Subcutaneous abdominal adipose tissue (tissue), 5 donors: ENCODE measurements around the gene ZFYVE21.

ENCODE experiments used
- H3K27ac ChIP-seq: one replicate; pipeline ENCODE4 v1.7.0; 2013; ENCODE audit warnings: low read depth, mild to moderate bottlenecking, inconsistent platforms, low read length, moderate library complexity
- H3K27me3 ChIP-seq, 5 donors: one replicate each; pipeline ENCODE4 v1.7.0; 2013; ENCODE audit warnings: low read length in 5 of 5, inconsistent platforms in 1 of 5; ENCODE audit not compliant: control insufficient read depth in 5 of 5, insufficient read depth in 4 of 5
- H3K36me3 ChIP-seq, 5 donors: one replicate each; pipeline ENCODE4 v1.7.0; 2013; ENCODE audit warnings: low read length in 5 of 5; ENCODE audit not compliant: control insufficient read depth in 5 of 5, insufficient read depth in 5 of 5
- H3K4me1 ChIP-seq, 5 donors: one replicate each; pipeline ENCODE4 v1.7.0; 2013; ENCODE audit warnings: low read length in 5 of 5, mild to moderate bottlenecking in 3 of 5, moderate library complexity in 1 of 5; ENCODE audit not compliant: control insufficient read depth in 5 of 5, insufficient read depth in 5 of 5
- H3K4me3 ChIP-seq, 5 donors: one replicate each; pipeline ENCODE4 v1.7.0; 2013; ENCODE audit warnings: low read length in 5 of 5, low read depth in 1 of 5
- H3K9ac ChIP-seq, 5 donors: one replicate each; pipeline ENCODE4 v1.7.0; 2013; ENCODE audit warnings: low read length in 5 of 5, mild to moderate bottlenecking in 4 of 5, moderate library complexity in 3 of 5
- H3K9me3 ChIP-seq, 5 donors: one replicate each; pipeline ENCODE4 v1.7.0; 2013; ENCODE audit warnings: low read length in 5 of 5; ENCODE audit not compliant: control insufficient read depth in 5 of 5
- donor health status: healthy.
- donor health status: healthy.
- donor health status: healthy.
- donor health status: healthy.
- donor health status: healthy.

ZFYVE21 gene

GRCh38 chr14:103697603-103698379, 17.8 kb upstream of the ZFYVE21 start:
- H3K27ac ChIP-seq, result peak overlapping the region; percentile 42

DNA sequence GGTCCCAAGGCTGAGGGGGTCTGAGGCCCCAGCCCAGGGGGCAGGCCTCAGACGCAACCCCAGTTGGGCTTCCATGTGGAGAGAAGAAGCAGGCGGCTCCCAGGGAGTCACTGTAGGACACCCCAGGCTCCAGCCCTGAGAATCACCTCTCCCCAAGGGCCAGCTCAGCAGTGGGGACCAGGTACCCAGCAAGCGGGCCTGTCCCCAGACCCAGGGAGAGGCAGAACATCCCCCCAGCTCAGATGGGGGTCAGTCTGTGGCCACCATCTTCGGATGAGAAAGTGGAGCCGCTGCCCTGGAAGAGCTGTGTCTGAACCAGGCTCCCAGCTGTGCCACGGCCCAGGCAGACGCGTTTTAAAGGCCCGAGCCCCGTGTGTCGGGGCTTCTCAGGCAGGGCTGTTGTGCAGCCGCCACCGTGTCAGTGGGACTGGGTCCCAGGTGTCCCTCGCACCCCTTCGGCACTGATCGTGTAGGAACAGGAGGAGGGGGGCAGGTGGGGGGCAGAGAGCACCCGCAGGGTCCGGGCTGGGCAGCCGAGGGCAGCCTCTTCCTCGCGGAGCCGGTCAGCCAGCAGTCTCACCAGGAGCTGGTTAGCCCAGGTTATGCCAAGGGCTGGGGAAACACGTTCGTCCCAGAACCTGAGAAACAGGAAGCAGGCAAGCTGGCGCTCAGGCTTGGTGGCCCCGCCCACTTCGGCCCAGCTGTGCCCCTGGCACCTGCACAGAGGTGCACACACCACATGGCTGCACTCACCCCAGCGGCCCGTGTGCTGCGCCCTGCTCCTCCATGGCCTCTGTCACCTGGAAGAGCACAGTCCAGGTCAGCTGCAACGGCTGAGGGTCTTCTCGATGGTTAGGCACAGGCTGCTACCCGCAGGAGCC, 17.0 kb upstream of the ZFYVE21 start:
- no peaks in the 10 kb centered on the region for H3K9me3 ChIP-seq
- H3K27ac ChIP-seq, result no peak overlapping the region
- H3K36me3 ChIP-seq, result peaks cover 0 to 80% (median 49%) of the 10 kb centered on the region in 5 donors
- no peak overlapping the region for H3K9ac ChIP-seq
- no peak overlapping the region for H3K4me3 ChIP-seq
- H3K4me1 ChIP-seq, result peaks cover 10 to 72% (median 67%) of the 10 kb centered on the region in 5 donors
- no peaks in the 10 kb centered on the region for H3K27me3 ChIP-seq

More at GRCh38 chr14:103697603-103698379, 17.8 kb upstream of the ZFYVE21 start:
- Histone ChIP-seq H3K27me3 (no peaks in the 10 kb centered on the region), H3K36me3 (peaks cover 0 to 80% (median 49%) of the 10 kb centered on the region in 5 donors), H3K9ac (peak overlapping the region in 2 of 5 donors; percentile 4 to 49), H3K4me3 (no peak overlapping the region), H3K9me3 (no peaks in the 10 kb centered on the region), H3K4me1 (peaks cover 10 to 72% (median 62%) of the 10 kb centered on the region in 5 donors)

DNA sequence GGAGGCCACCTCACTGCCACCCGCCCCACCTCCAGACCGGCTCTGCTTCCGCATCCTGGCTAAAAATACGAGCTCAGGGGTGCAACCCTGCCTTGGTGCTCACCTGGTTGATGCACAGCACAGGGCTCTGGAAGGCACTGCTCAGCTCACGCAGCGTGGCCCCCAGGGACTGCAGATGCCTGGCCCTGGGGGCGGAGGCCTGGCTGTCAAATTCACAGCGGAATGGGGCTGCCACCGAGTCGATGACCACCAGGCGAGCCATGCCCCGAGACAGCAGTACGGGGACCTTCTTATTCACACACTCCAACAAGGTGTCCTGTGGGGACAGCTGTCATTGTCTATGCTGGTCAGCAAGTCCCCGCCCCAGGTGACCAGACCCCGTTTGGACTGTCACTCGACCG, 16.3 kb upstream of the ZFYVE21 start:
- Histone ChIP-seq H3K4me1 (peaks cover 10 to 76% (median 72%) of the 10 kb centered on the region in 5 donors), H3K27me3 (no peaks in the 10 kb centered on the region), H3K36me3 (peaks cover 0 to 78% (median 47%) of the 10 kb centered on the region in 5 donors), H3K4me3 (no peak overlapping the region), H3K27ac (no peak overlapping the region), H3K9ac (no peak overlapping the region), H3K9me3 (no peaks in the 10 kb centered on the region)

- Histone ChIP-seq H3K9ac (no peak overlapping the region), H3K27ac (peak overlapping the region; percentile 50), H3K36me3 (peaks cover 0 to 71% (median 41%) of the 10 kb centered on the region in 5 donors)
These were observed 15.5 kb upstream of the ZFYVE21 start for GRCh38 chr14:103699901-103700752.

DNA sequence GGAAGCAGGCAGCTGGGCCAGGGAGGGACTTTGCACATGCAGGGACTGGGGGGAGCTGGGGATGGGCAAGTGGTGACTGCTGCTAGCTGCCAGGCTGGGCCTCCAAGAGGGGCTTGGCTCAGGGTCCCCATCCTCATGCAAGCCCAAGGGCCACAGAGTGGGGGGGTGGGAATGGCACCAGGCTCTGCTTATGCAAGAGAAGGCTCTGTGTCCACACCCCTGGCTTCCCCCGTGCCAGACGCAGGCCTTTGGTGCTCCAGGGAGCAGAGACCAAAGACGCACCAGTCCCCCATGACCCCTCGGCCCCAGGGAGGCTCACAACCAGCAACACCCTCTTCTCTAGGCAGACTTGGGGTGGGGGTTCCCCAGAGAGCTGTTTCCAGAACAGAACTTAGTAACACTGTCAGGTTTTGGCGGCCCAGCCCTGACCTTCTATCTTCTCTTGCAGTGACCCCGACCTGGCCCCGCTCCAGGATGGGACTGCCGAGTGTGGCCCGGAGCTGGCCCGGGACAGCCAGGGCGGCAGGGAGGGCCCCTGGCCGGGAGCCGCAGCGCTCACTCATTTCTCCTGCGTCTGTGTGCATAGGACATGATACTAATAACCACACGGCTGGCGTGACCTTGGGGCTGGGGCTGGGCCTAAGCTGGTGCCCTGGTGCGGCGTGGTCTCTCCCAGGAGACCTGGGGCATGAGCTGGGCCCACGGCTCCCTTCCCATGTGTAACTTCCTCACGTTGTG, 14.7 kb upstream of the ZFYVE21 start:
- peak overlapping the region; percentile 50 for H3K27ac ChIP-seq
- no peak overlapping the region for H3K4me3 ChIP-seq
- no peaks in the 10 kb centered on the region for H3K27me3 ChIP-seq
- H3K36me3 ChIP-seq, result peaks cover 0 to 70% (median 45%) of the 10 kb centered on the region in 5 donors
- peaks cover 10 to 86% (median 70%) of the 10 kb centered on the region in 5 donors for H3K4me1 ChIP-seq
- no peaks in the 10 kb centered on the region for H3K9me3 ChIP-seq
- no peak overlapping the region for H3K9ac ChIP-seq

More at GRCh38 chr14:103699901-103700752, 15.5 kb upstream of the ZFYVE21 start:
- H3K9me3 ChIP-seq, result no peaks in the 10 kb centered on the region
- peaks cover 10 to 83% (median 74%) of the 10 kb centered on the region in 5 donors for H3K4me1 ChIP-seq
- peak overlapping the region in 1 of 5 donors; percentile 7 for H3K4me3 ChIP-seq
- H3K27me3 ChIP-seq, result no peaks in the 10 kb centered on the region

DNA sequence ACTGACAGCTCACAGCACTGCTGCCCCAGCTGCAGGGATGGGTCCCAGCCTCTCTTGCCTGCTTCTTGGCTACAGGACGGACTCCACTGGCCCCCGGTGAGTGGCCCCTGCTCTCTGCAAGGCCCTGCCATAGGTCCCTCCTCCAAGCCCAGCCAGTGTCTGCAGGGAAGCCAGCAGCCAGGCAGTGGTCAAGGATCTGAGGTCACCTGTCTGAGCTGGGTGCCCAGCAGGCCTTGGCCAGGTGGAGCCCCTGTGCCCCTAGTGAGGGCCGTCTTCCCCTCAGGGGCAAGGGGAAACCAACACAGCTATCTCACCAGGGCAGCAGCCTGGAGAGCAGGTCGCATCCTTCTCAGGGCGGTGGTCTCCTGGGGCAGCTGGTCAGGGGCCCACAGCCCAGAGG, 13.5 kb upstream of the ZFYVE21 start:
- Histone ChIP-seq H3K27ac (no peak overlapping the region), H3K36me3 (peaks cover 0 to 80% (median 49%) of the 10 kb centered on the region in 5 donors), H3K4me1 (peaks cover 6 to 83% (median 62%) of the 10 kb centered on the region in 5 donors)

GRCh38 chr14:103702497-103703432, 12.8 kb upstream of the ZFYVE21 start:
- no peak overlapping the region for H3K4me3 ChIP-seq
- no peaks in the 10 kb centered on the region for H3K9me3 ChIP-seq
- no peaks in the 10 kb centered on the region for H3K27me3 ChIP-seq
- no peak overlapping the region for H3K9ac ChIP-seq
- peaks cover 0 to 81% (median 52%) of the 10 kb centered on the region in 5 donors for H3K36me3 ChIP-seq
- peaks cover under 1 to 76% (median 55%) of the 10 kb centered on the region in 5 donors for H3K4me1 ChIP-seq
- H3K27ac ChIP-seq, result no peak overlapping the region

More for the DNA sequence above, 13.5 kb upstream of the ZFYVE21 start:
- H3K4me3 ChIP-seq, result no peak overlapping the region
- H3K27me3 ChIP-seq, result no peaks in the 10 kb centered on the region
- no peaks in the 10 kb centered on the region for H3K9me3 ChIP-seq
- H3K9ac ChIP-seq, result no peak overlapping the region
